ENCODE data around the gene APOL3. TPM values are rescaled to one million over a fixed set of nuclear protein-coding genes. Genes with fewer than 3 reads are reported as not detected.
"Not testable (repeated sequence)": the region's sequence is repeated elsewhere in the genome, so short reads cannot be mapped to it uniquely, and the experiment has no call there.

APOL3 gene
- total RNA-seq, 5 donors from 2014 or later (not counting 1 experiment from before 2014, with no cell fraction given) = 152 to 191 (median 167) TPM

GRCh38 chr22:36152821-36153220, 7.7 kb downstream of the APOL3 start:
- not testable (repeated sequence) for H3K27ac ChIP-seq (ENCODE audit: low read length); DNase-seq; H3K9me3 Mint-ChIP-seq; H3K27me3 ChIP-seq (replicated peaks in 1 of 2; ENCODE audit: control insufficient read depth in 2 of 2, extremely low read depth in 1 of 2, insufficient read depth in 2 of 2, low read length in 1 of 2); H3K9me3 ChIP-seq; H3K4me3 ChIP-seq (ENCODE audit: control insufficient read depth in 1 of 2, extremely low read depth in 1 of 2, low read length in 1 of 2); ATAC-seq (replicated peaks in 1 of 4); H3K27me3 Mint-ChIP-seq
- Mint-ChIP-seq H3K36me3 (peaks cover 68% of the 10 kb centered on the region), H3K4me1 (peaks cover 89 to 96% (median 92%) of the 10 kb centered on the region in 3 donors), H3K4me3 (peak overlapping the region in 1 of 3 donors; percentile 47), H3K27ac (peak overlapping the region; percentile 54 to 81)
- Histone ChIP-seq H3K36me3 (ENCODE audit: control insufficient read depth in 2 of 2, extremely low read depth in 1 of 2, insufficient read depth in 1 of 2, low read length in 1 of 2) (peaks cover 0 to 39% of the 10 kb centered on the region in 2 donors), H3K4me1 (ENCODE audit: control insufficient read depth in 1 of 2, extremely low read depth in 1 of 2, insufficient read depth in 2 of 2, low read length in 2 of 2) (peaks cover 8 to 63% of the 10 kb centered on the region in 2 experiments)
- 80% methylated on average over 3 of the region's 4 CpGs for WGBS (ENCODE audit: insufficient coverage)
- POLR2A ChIA-PET = interaction anchor here in 1 of 2 donors (0.7 to 1.2 kb wide), 2 partner anchors 11 to 18 kb away, joined by 4 read pairs; no protein-coding TSS in a partner anchor
- CTCF ChIA-PET = interaction anchor here in 1 of 2 donors (1.5 to 2.7 kb wide), 2 partner anchors 10 to 25 kb away, joined by 3 to 8 read pairs; no protein-coding TSS in a partner anchor

GRCh38 chr22:36152088-36152487, 8.5 kb downstream of the APOL3 start:
- Histone ChIP-seq H3K4me1 (ENCODE audit: control insufficient read depth in 1 of 2, extremely low read depth in 1 of 2, insufficient read depth in 2 of 2, low read length in 2 of 2) (peaks cover 5 to 58% of the 10 kb centered on the region in 2 experiments), H3K27me3 (replicated peaks in 1 of 2; ENCODE audit: control insufficient read depth in 2 of 2, extremely low read depth in 1 of 2, insufficient read depth in 2 of 2, low read length in 1 of 2) (no peaks in the 10 kb centered on the region), H3K4me3 (ENCODE audit: control insufficient read depth in 1 of 2, extremely low read depth in 1 of 2, low read length in 1 of 2) (no peak overlapping the region), H3K36me3 (ENCODE audit: control insufficient read depth in 2 of 2, extremely low read depth in 1 of 2, insufficient read depth in 1 of 2, low read length in 1 of 2) (peaks cover 5 to 46% of the 10 kb centered on the region in 2 donors), H3K9me3 (no peaks in the 10 kb centered on the region), H3K27ac (ENCODE audit: low read length) (no peak overlapping the region)
- peaks cover 82 to 94% (median 92%) of the 10 kb centered on the region in 3 donors for H3K4me1 Mint-ChIP-seq
- peak overlapping the region; percentile 54 to 81 for H3K27ac Mint-ChIP-seq
- no peak for DNase-seq
- ChIA-PET POLR2A (interaction anchor here (0.6 to 1.2 kb wide), 4 partner anchors 10 to 621 kb away, joined by 3 to 5 read pairs (median 4); no protein-coding TSS in a partner anchor), CTCF (interaction anchor here in 1 of 2 donors (0.6 to 2.7 kb wide), 3 partner anchors 9 to 26 kb away, joined by 4 to 9 read pairs (median 8); partner anchors contain the start of gene APOL3)
- peaks cover 0 to 4% (median 4%) of the 10 kb centered on the region in 3 donors for H3K9me3 Mint-ChIP-seq
- peak overlapping the region in 2 of 3 donors; percentile 31 to 47 for H3K4me3 Mint-ChIP-seq
- 100% methylated on average over 1 of the region's 3 CpGs for whole genome bisulfite sequencing (ENCODE audit: insufficient coverage)
- no peak for ATAC-seq (replicated peaks in 1 of 4)
- H3K27me3 Mint-ChIP-seq = no peaks in the 10 kb centered on the region
- H3K36me3 Mint-ChIP-seq = peaks cover 72% of the 10 kb centered on the region

- H3K4me1 Mint-ChIP-seq = peaks cover 72 to 87% (median 86%) of the 10 kb centered on the region in 3 donors
- ATAC-seq (replicated peaks in 1 of 4) = no peak
- no peaks in the 10 kb centered on the region for H3K27me3 ChIP-seq (replicated peaks in 1 of 2; ENCODE audit: control insufficient read depth in 2 of 2, extremely low read depth in 1 of 2, insufficient read depth in 2 of 2, low read length in 1 of 2)
- no CpG with 5 or more reads among the region's 3 CpGs for WGBS (ENCODE audit: insufficient coverage)
- H3K9me3 ChIP-seq = no peaks in the 10 kb centered on the region
- H3K27ac Mint-ChIP-seq = peak overlapping the region; percentile 61 to 81
- no peak overlapping the region for H3K27ac ChIP-seq (ENCODE audit: low read length)
- peaks cover 5 to 53% of the 10 kb centered on the region in 2 donors for H3K36me3 ChIP-seq (ENCODE audit: control insufficient read depth in 2 of 2, extremely low read depth in 1 of 2, insufficient read depth in 1 of 2, low read length in 1 of 2)
- CTCF ChIA-PET = interaction anchor here in 1 of 2 donors (1.4 to 2.7 kb wide), 2 partner anchors 11 to 27 kb away, joined by 8 to 9 read pairs; no protein-coding TSS in a partner anchor
- POLR2A ChIA-PET = interaction anchor here (0.6 to 1.1 kb wide), 3 partner anchors 12 to 23 kb away, joined by 3 to 4 read pairs (median 4); no protein-coding TSS in a partner anchor
- DNase-seq = no peak
- no peaks in the 10 kb centered on the region for H3K27me3 Mint-ChIP-seq
- H3K4me3 Mint-ChIP-seq = peak overlapping the region in 2 of 3 donors; percentile 17 to 47
- peaks cover 0 to 4% (median 4%) of the 10 kb centered on the region in 3 donors for H3K9me3 Mint-ChIP-seq
- H3K4me1 ChIP-seq (ENCODE audit: control insufficient read depth in 1 of 2, extremely low read depth in 1 of 2, insufficient read depth in 2 of 2, low read length in 2 of 2) = peaks cover 4 to 49% of the 10 kb centered on the region in 2 experiments
- no peak overlapping the region for H3K4me3 ChIP-seq (ENCODE audit: control insufficient read depth in 1 of 2, extremely low read depth in 1 of 2, low read length in 1 of 2)
- peaks cover 68% of the 10 kb centered on the region for H3K36me3 Mint-ChIP-seq
These were observed 9.5 kb downstream of the APOL3 start for GRCh38 chr22:36151006-36151595.

GRCh38 chr22:36149441-36149840, 11.1 kb downstream of the APOL3 start:
- no peak overlapping the region for H3K27ac ChIP-seq (ENCODE audit: low read length)
- no peak for ATAC-seq (replicated peaks in 1 of 4)
- peaks cover 64% of the 10 kb centered on the region for H3K36me3 Mint-ChIP-seq

GRCh38 chr22:36148411-36148810, 12.1 kb downstream of the APOL3 start:
- no peak overlapping the region for H3K4me3 ChIP-seq (ENCODE audit: control insufficient read depth in 1 of 2, extremely low read depth in 1 of 2, low read length in 1 of 2)
- Mint-ChIP-seq H3K36me3 (peaks cover 61% of the 10 kb centered on the region), H3K4me3 (no peak overlapping the region), H3K27me3 (no peaks in the 10 kb centered on the region), H3K27ac (peak overlapping the region; percentile 32 to 58), H3K9me3 (peaks cover 0 to 4% (median 4%) of the 10 kb centered on the region in 3 donors), H3K4me1 (peaks cover 52 to 77% (median 77%) of the 10 kb centered on the region in 3 donors)
- 79% methylated on average over 6 of the region's 8 CpGs for WGBS (ENCODE audit: insufficient coverage)
- H3K4me1 ChIP-seq (ENCODE audit: control insufficient read depth in 1 of 2, extremely low read depth in 1 of 2, insufficient read depth in 2 of 2, low read length in 2 of 2) = peaks cover 0 to 27% of the 10 kb centered on the region in 2 experiments
- ATAC-seq (replicated peaks in 1 of 4) (peak in 1 of 4 experiments; percentile 18), DNase-seq (no peak)
- peaks cover 8 to 60% of the 10 kb centered on the region in 2 donors for H3K36me3 ChIP-seq (ENCODE audit: control insufficient read depth in 2 of 2, extremely low read depth in 1 of 2, insufficient read depth in 1 of 2, low read length in 1 of 2)
- POLR2A ChIA-PET = no interaction called here
- CTCF ChIA-PET = interaction anchor here in 1 of 2 donors (1.0 kb wide), 1 partner anchor 33 kb away, joined by 4 read pairs; no protein-coding TSS in a partner anchor
- H3K27me3 ChIP-seq (replicated peaks in 1 of 2; ENCODE audit: control insufficient read depth in 2 of 2, extremely low read depth in 1 of 2, insufficient read depth in 2 of 2, low read length in 1 of 2) = no peaks in the 10 kb centered on the region
- no peak overlapping the region for H3K27ac ChIP-seq (ENCODE audit: low read length)
- H3K9me3 ChIP-seq = no peaks in the 10 kb centered on the region

More at GRCh38 chr22:36149441-36149840, 11.1 kb downstream of the APOL3 start:
- H3K4me1 Mint-ChIP-seq = peaks cover 62 to 78% (median 77%) of the 10 kb centered on the region in 3 donors
- POLR2A ChIA-PET = no interaction called here
- Histone ChIP-seq H3K4me3 (ENCODE audit: control insufficient read depth in 1 of 2, extremely low read depth in 1 of 2, low read length in 1 of 2) (no peak overlapping the region), H3K9me3 (no peaks in the 10 kb centered on the region), H3K36me3 (ENCODE audit: control insufficient read depth in 2 of 2, extremely low read depth in 1 of 2, insufficient read depth in 1 of 2, low read length in 1 of 2) (peaks cover 5 to 50% of the 10 kb centered on the region in 2 donors), H3K27me3 (replicated peaks in 1 of 2; ENCODE audit: control insufficient read depth in 2 of 2, extremely low read depth in 1 of 2, insufficient read depth in 2 of 2, low read length in 1 of 2) (no peaks in the 10 kb centered on the region), H3K4me1 (ENCODE audit: control insufficient read depth in 1 of 2, extremely low read depth in 1 of 2, insufficient read depth in 2 of 2, low read length in 2 of 2) (peaks cover 0 to 33% of the 10 kb centered on the region in 2 experiments)
- DNase-seq = no peak
- 82% methylated on average over 2 of the region's 4 CpGs for WGBS (ENCODE audit: insufficient coverage)
- peak overlapping the region; percentile 44 to 73 for H3K27ac Mint-ChIP-seq
- CTCF ChIA-PET = interaction anchor here in 1 of 2 donors (1.0 kb wide), 1 partner anchor 32 kb away, joined by 4 read pairs; no protein-coding TSS in a partner anchor
- H3K4me3 Mint-ChIP-seq = no peak overlapping the region
- H3K9me3 Mint-ChIP-seq = peaks cover 0 to 4% (median 4%) of the 10 kb centered on the region in 3 donors
- no peaks in the 10 kb centered on the region for H3K27me3 Mint-ChIP-seq

GRCh38 chr22:36147196-36147791, 13.3 kb downstream of the APOL3 start:
- Mint-ChIP-seq H3K36me3 (peaks cover 69% of the 10 kb centered on the region), H3K27me3 (no peaks in the 10 kb centered on the region), H3K9me3 (peaks cover 0 to 4% (median 4%) of the 10 kb centered on the region in 3 donors), H3K27ac (peak overlapping the region; percentile 16 to 39), H3K4me3 (no peak overlapping the region), H3K4me1 (peaks cover 49 to 73% (median 71%) of the 10 kb centered on the region in 3 donors)
- POLR2A ChIA-PET = no interaction called here
- CTCF ChIA-PET = no interaction called here
- no peak for DNase-seq
- H3K27me3 ChIP-seq (replicated peaks in 1 of 2; ENCODE audit: control insufficient read depth in 2 of 2, extremely low read depth in 1 of 2, insufficient read depth in 2 of 2, low read length in 1 of 2) = no peaks in the 10 kb centered on the region
- no peak overlapping the region for H3K4me3 ChIP-seq (ENCODE audit: control insufficient read depth in 1 of 2, extremely low read depth in 1 of 2, low read length in 1 of 2)
- H3K36me3 ChIP-seq (ENCODE audit: control insufficient read depth in 2 of 2, extremely low read depth in 1 of 2, insufficient read depth in 1 of 2, low read length in 1 of 2) = peaks cover 8 to 72% of the 10 kb centered on the region in 2 donors
- no peak for ATAC-seq (replicated peaks in 1 of 4)
- H3K4me1 ChIP-seq (ENCODE audit: control insufficient read depth in 1 of 2, extremely low read depth in 1 of 2, insufficient read depth in 2 of 2, low read length in 2 of 2) = peaks cover 0 to 19% of the 10 kb centered on the region in 2 experiments
- no peaks in the 10 kb centered on the region for H3K9me3 ChIP-seq
- no peak overlapping the region for H3K27ac ChIP-seq (ENCODE audit: low read length)
- 97% methylated on average over 4 of the region's 8 CpGs for WGBS (ENCODE audit: insufficient coverage)
